Measurements from ENCODE around the gene UST. TPM values are rescaled to one million over a fixed set of nuclear protein-coding genes. Genes with fewer than 3 reads are reported as not detected.

UST gene
- total RNA-seq, 2 experiments from 2014 or later = 1.5 to 2.3 TPM

- no peak for ATAC-seq
- no peak for DNase-seq
- CTCF ChIA-PET = interaction anchor here (1.7 to 1.9 kb wide), 2 partner anchors 9 to 23 kb away, joined by 4 to 9 read pairs; no protein-coding TSS in a partner anchor
- no peak overlapping the region for H3K4me3 Mint-ChIP-seq
- peak overlapping the region; percentile 59 for H3K27ac Mint-ChIP-seq
- H3K36me3 Mint-ChIP-seq = peaks cover 9% of the 10 kb centered on the region
- no peaks in the 10 kb centered on the region for H3K9me3 Mint-ChIP-seq (ENCODE audit: low read depth)
- H3K27me3 Mint-ChIP-seq = no peaks in the 10 kb centered on the region
- peaks cover 84% of the 10 kb centered on the region for H3K4me1 Mint-ChIP-seq
Observed at GRCh38 chr6:149049230-149049629, 302.4 kb downstream of the UST start.

GRCh38 chr6:149050160-149050559 lies 303.3 kb downstream of the UST start:
- H3K4me3 Mint-ChIP-seq = no peak overlapping the region
- ATAC-seq (no peak), DNase-seq (no peak)
- peaks cover 12% of the 10 kb centered on the region for H3K36me3 Mint-ChIP-seq
- peaks cover 84% of the 10 kb centered on the region for H3K4me1 Mint-ChIP-seq
- no peaks in the 10 kb centered on the region for H3K9me3 Mint-ChIP-seq (ENCODE audit: low read depth)
- H3K27me3 Mint-ChIP-seq = no peaks in the 10 kb centered on the region
- no peak overlapping the region for H3K27ac Mint-ChIP-seq
- CTCF ChIA-PET = interaction anchor here (1.4 kb wide), 1 partner anchor 18 kb away, joined by 3 read pairs; no protein-coding TSS in a partner anchor

GRCh38 chr6:149052350-149053106 lies 305.7 kb downstream of the UST start:
- Mint-ChIP-seq H3K36me3 (peaks cover 15% of the 10 kb centered on the region), H3K4me1 (peaks cover 79% of the 10 kb centered on the region), H3K4me3 (peak overlapping the region; percentile 72), H3K9me3 (ENCODE audit: low read depth) (no peaks in the 10 kb centered on the region), H3K27ac (peak overlapping the region; percentile 89), H3K27me3 (no peaks in the 10 kb centered on the region)
- DNase-seq = peak; percentile 77
- ATAC-seq = peak; percentile 85
- CTCF ChIA-PET = interaction anchor here (0.8 to 1.3 kb wide), 5 partner anchors 8 to 441 kb away, joined by 3 to 5 read pairs (median 4); no protein-coding TSS in a partner anchor

- peak; percentile 46 for ATAC-seq
- DNase-seq = no peak
- H3K4me3 Mint-ChIP-seq = peak overlapping the region; percentile 69
- no peaks in the 10 kb centered on the region for H3K27me3 Mint-ChIP-seq
- H3K36me3 Mint-ChIP-seq = peaks cover 16% of the 10 kb centered on the region
- H3K27ac Mint-ChIP-seq = peak overlapping the region; percentile 94
- CTCF ChIA-PET = interaction anchor here (0.9 to 3.4 kb wide), 9 partner anchors 7 to 28 kb away, joined by 3 to 23 read pairs (median 5); no protein-coding TSS in a partner anchor
- H3K9me3 Mint-ChIP-seq (ENCODE audit: low read depth) = no peaks in the 10 kb centered on the region
- peaks cover 77% of the 10 kb centered on the region for H3K4me1 Mint-ChIP-seq
Observed at GRCh38 chr6:149053848-149054558, 307.2 kb downstream of the UST start.

- peak overlapping the region; percentile 69 for H3K4me3 Mint-ChIP-seq
- H3K4me1 Mint-ChIP-seq = peaks cover 79% of the 10 kb centered on the region
- CTCF ChIA-PET = interaction anchor here (1.2 to 3.4 kb wide), 7 partner anchors 8 to 376 kb away, joined by 3 to 23 read pairs (median 6); no protein-coding TSS in a partner anchor
- peak; percentile 22 for ATAC-seq
- H3K27me3 Mint-ChIP-seq = no peaks in the 10 kb centered on the region
- no peaks in the 10 kb centered on the region for H3K9me3 Mint-ChIP-seq (ENCODE audit: low read depth)
- peak overlapping the region; percentile 94 for H3K27ac Mint-ChIP-seq
- peaks cover 16% of the 10 kb centered on the region for H3K36me3 Mint-ChIP-seq
- no peak for DNase-seq
Observed at GRCh38 chr6:149054559-149055194, 307.8 kb downstream of the UST start.

- Mint-ChIP-seq H3K27me3 (no peaks in the 10 kb centered on the region), H3K9me3 (ENCODE audit: low read depth) (no peaks in the 10 kb centered on the region), H3K36me3 (peaks cover 16% of the 10 kb centered on the region), H3K4me1 (peaks cover 78% of the 10 kb centered on the region), H3K4me3 (peak overlapping the region; percentile 69), H3K27ac (peak overlapping the region; percentile 94)
- no peak for DNase-seq
- ATAC-seq = no peak
- CTCF ChIA-PET = interaction anchor here (0.9 to 3.4 kb wide), 7 partner anchors 9 to 375 kb away, joined by 3 to 23 read pairs (median 5); no protein-coding TSS in a partner anchor
Observed at GRCh38 chr6:149055195-149055899, 308.5 kb downstream of the UST start.

GRCh38 chr6:149056777-149057463 lies 310.1 kb downstream of the UST start:
- Mint-ChIP-seq H3K4me1 (peaks cover 82% of the 10 kb centered on the region), H3K27me3 (no peaks in the 10 kb centered on the region), H3K36me3 (peaks cover 16% of the 10 kb centered on the region), H3K9me3 (ENCODE audit: low read depth) (no peaks in the 10 kb centered on the region), H3K27ac (peak overlapping the region; percentile 61), H3K4me3 (no peak overlapping the region)
- CTCF ChIA-PET = interaction anchor here (0.9 to 3.4 kb wide), 3 partner anchors 10 to 28 kb away, joined by 3 to 23 read pairs (median 4); no protein-coding TSS in a partner anchor
- ATAC-seq (no peak), DNase-seq (no peak)

- Mint-ChIP-seq H3K4me1 (peaks cover 83% of the 10 kb centered on the region), H3K4me3 (no peak overlapping the region), H3K27me3 (no peaks in the 10 kb centered on the region), H3K27ac (peak overlapping the region; percentile 61), H3K9me3 (ENCODE audit: low read depth) (no peaks in the 10 kb centered on the region), H3K36me3 (peaks cover 16% of the 10 kb centered on the region)
- no peak for DNase-seq
- CTCF ChIA-PET = interaction anchor here (0.8 to 2.3 kb wide), 4 partner anchors 9 to 27 kb away, joined by 3 to 9 read pairs (median 4); no protein-coding TSS in a partner anchor
- no peak for ATAC-seq
Observed at GRCh38 chr6:149057464-149057840, 310.6 kb downstream of the UST start.

- H3K4me3 Mint-ChIP-seq = peak overlapping the region; percentile 62
- H3K27ac Mint-ChIP-seq = peak overlapping the region; percentile 92
- peaks cover 79% of the 10 kb centered on the region for H3K4me1 Mint-ChIP-seq
- DNase-seq = no peak
- no peaks in the 10 kb centered on the region for H3K27me3 Mint-ChIP-seq
- peaks cover 7% of the 10 kb centered on the region for H3K36me3 Mint-ChIP-seq
- no peak for ATAC-seq
- no peaks in the 10 kb centered on the region for H3K9me3 Mint-ChIP-seq (ENCODE audit: low read depth)
- CTCF ChIA-PET = interaction anchor here (1.2 to 3.1 kb wide), 5 partner anchors 11 to 28 kb away, joined by 3 to 17 read pairs (median 15); no protein-coding TSS in a partner anchor
Observed at GRCh38 chr6:149059557-149059956, 312.7 kb downstream of the UST start.

GRCh38 chr6:149060300-149060984 lies 313.6 kb downstream of the UST start:
- Mint-ChIP-seq H3K27ac (peak overlapping the region; percentile 92), H3K4me1 (peaks cover 73% of the 10 kb centered on the region), H3K9me3 (ENCODE audit: low read depth) (no peaks in the 10 kb centered on the region), H3K4me3 (peak overlapping the region; percentile 62), H3K36me3 (peaks cover 6% of the 10 kb centered on the region), H3K27me3 (no peaks in the 10 kb centered on the region)
- CTCF ChIA-PET = interaction anchor here (0.9 to 3.1 kb wide), 6 partner anchors 8 to 372 kb away, joined by 3 to 17 read pairs (median 7); no protein-coding TSS in a partner anchor
- peak; percentile 83 for DNase-seq
- peak; percentile 87 for ATAC-seq

- Mint-ChIP-seq H3K4me1 (peaks cover 77% of the 10 kb centered on the region), H3K36me3 (peaks cover 4% of the 10 kb centered on the region)
Observed at GRCh38 chr6:149060985-149061760, 314.3 kb downstream of the UST start.

More at GRCh38 chr6:149060985-149061760, 314.3 kb downstream of the UST start:
- H3K27me3 Mint-ChIP-seq = no peaks in the 10 kb centered on the region
- CTCF ChIA-PET = interaction anchor here (0.8 to 3.2 kb wide), 7 partner anchors 9 to 371 kb away, joined by 3 to 17 read pairs (median 4); no protein-coding TSS in a partner anchor
- H3K27ac Mint-ChIP-seq = peak overlapping the region; percentile 92
- no peaks in the 10 kb centered on the region for H3K9me3 Mint-ChIP-seq (ENCODE audit: low read depth)
- no peak for DNase-seq
- ATAC-seq = no peak
- peak overlapping the region; percentile 62 for H3K4me3 Mint-ChIP-seq
